ENCODE data around the gene WWP2.

DNA sequence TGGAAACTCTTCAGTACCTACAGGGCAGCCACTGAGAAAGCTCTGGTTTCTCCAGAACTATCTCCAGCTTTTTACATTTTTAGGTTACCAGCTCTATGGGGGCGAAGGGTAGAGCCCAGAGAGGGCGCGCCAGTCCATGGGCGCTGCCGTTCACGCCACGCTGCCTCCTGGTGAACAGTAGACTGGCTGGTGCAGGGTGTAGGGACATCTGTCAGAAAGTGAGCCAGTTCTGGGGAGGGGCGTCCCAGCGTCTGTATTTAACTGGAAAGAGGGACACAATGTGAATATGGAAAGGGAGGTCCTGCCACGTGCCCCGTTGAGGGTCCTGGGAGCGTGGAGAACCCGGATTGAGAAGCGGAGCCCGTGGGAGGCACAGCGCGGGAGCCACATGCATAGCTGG lies 172.6 kb downstream of the WWP2 start:
- TF ChIP-seq POLR2AphosphoS5 (IDR thresholded peaks at IDR 0.05; ENCODE audit: low read depth, low read length) = no peak
- no peak for TF ChIP-seq SIN3A (IDR thresholded peaks at IDR 0.05; ENCODE audit: borderline replicate concordance, insufficient read depth, low read length)
- TF ChIP-seq, protein P1, sequence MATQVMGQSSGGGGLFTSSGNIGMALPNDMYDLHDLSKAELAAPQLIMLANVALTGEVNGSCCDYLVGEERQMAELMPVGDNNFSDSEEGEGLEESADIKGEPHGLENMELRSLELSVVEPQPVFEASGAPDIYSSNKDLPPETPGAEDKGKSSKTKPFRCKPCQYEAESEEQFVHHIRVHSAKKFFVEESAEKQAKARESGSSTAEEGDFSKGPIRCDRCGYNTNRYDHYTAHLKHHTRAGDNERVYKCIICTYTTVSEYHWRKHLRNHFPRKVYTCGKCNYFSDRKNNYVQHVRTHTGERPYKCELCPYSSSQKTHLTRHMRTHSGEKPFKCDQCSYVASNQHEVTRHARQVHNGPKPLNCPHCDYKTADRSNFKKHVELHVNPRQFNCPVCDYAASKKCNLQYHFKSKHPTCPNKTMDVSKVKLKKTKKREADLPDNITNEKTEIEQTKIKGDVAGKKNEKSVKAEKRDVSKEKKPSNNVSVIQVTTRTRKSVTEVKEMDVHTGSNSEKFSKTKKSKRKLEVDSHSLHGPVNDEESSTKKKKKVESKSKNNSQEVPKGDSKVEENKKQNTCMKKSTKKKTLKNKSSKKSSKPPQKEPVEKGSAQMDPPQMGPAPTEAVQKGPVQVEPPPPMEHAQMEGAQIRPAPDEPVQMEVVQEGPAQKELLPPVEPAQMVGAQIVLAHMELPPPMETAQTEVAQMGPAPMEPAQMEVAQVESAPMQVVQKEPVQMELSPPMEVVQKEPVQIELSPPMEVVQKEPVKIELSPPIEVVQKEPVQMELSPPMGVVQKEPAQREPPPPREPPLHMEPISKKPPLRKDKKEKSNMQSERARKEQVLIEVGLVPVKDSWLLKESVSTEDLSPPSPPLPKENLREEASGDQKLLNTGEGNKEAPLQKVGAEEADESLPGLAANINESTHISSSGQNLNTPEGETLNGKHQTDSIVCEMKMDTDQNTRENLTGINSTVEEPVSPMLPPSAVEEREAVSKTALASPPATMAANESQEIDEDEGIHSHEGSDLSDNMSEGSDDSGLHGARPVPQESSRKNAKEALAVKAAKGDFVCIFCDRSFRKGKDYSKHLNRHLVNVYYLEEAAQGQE (IDR thresholded peaks at IDR 0.05; ENCODE audit: insufficient read depth in 1 of 2, low read depth in 2 of 2, low read length in 2 of 2) = no peak

Measured in PFSK-1 (cell line).